ENCODE measurements around the gene RABGAP1.

DNA sequence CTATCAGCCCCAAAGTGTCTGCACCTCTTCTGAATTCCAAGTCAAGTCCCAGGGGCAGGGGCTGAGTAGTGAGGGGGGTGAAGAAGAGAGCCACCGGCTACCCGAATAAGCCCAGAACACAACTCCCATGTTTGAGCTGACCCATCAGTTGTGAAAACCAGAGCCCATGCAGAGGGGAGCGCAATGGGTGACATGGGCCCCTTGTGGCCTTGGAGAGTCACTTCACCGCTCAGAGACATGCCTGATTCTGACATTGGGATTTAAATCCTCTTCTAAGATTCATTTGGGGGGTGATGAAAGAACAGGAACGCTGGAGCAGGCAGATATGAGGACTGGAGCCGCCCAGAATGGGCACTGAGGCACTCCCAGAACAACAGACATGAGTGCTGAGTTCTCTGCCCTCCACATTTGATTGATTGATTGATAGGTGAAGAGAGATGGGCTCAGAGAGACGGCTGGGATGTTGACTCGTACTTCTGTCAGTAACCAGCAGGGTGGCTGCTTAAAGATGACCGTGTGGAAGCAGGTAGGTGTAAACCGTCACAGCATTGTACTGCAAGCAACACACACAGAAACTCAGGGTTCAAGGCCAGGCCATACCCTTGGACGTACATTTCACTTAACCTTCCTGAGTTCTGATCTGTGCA lies 166.9 kb downstream of the RABGAP1 start:
- TF ChIP-seq CTCF (IDR thresholded peaks at IDR 0.05) = no peak
- TF ChIP-seq POLR2A (IDR thresholded peaks at IDR 0.05) = no peak
- TF ChIP-seq EP300 (IDR thresholded peaks at IDR 0.05) = no peak

All from tibial nerve (tissue), 4 donors.